Activated naive CD4-positive, alpha-beta T cell treated with anti-CD3 and anti-CD28 coated beads for 36 hours (primary cell): ENCODE results near the gene CEP57L1. TPM values are rescaled to one million over a fixed set of nuclear protein-coding genes. Genes with fewer than 3 reads are reported as not detected.
A peak's percentile ranks its signal among the peaks of the same experiment; 100 is the strongest.
"Not testable (repeated sequence)": the region's sequence is repeated elsewhere in the genome, so short reads cannot be mapped to it uniquely, and the experiment has no call there.

Experiments used
- CTCF ChIA-PET: fragments of 350-600 bp; sonication (Branson Sonifier 250); formaldehyde crosslinking; loops from one replicate; lab custom pipeline; 2021; ENCODE audit warnings: antibody characterized with exemption; lab: Charles Lee
- DNase-seq: peaks from one replicate; pipeline ENCODE4 v3.0.0-alpha.2; 2020
- H3K27ac Mint-ChIP-seq: one replicate; pipeline ENCODE4 v1.8.0; 2021; ENCODE audit warnings: mild to moderate bottlenecking, mixed read lengths
- H3K27me3 Mint-ChIP-seq: one replicate; pipeline ENCODE4 v1.8.0; 2021; ENCODE audit warnings: low read depth, mixed read lengths
- H3K36me3 Mint-ChIP-seq: one replicate; pipeline ENCODE4 v1.8.0; 2021; ENCODE audit warnings: low read depth, mixed read lengths
- H3K4me1 Mint-ChIP-seq: one replicate; pipeline ENCODE4 v1.8.0; 2021; ENCODE audit warnings: low read depth, mixed read lengths
- H3K4me3 Mint-ChIP-seq: one replicate; pipeline ENCODE4 v1.8.0; 2021; ENCODE audit warnings: mild to moderate bottlenecking, moderate library complexity, mixed read lengths
- H3K9me3 Mint-ChIP-seq: one replicate; pipeline ENCODE4 v1.8.0; 2021; ENCODE audit warnings: mixed read lengths
- intact Hi-C: fragments of 100-400 bp; cut with micrococcal nuclease; formaldehyde crosslinking; loops from one replicate; pipeline ENCODE4 v1.15.1; 2023
- total RNA-seq, 2 experiments: library from RNA; stranded (reverse); gene quantifications; one replicate each; pipeline ENCODE4 v1.2.3, GENCODE V29; 2021

CEP57L1 gene
- total RNA-seq, 2 experiments from 2014 or later, result 33.3 to 33.5 TPM

GRCh38 chr6:109093732-109094415, 1.4 kb upstream of the CEP57L1 start:
- DNase-seq, result peak; percentile 11
- H3K9me3 Mint-ChIP-seq, result no peaks in the 10 kb centered on the region
- H3K4me1 Mint-ChIP-seq, result peaks cover 43% of the 10 kb centered on the region
- peak overlapping the region; percentile 84 for H3K4me3 Mint-ChIP-seq
- H3K27me3 Mint-ChIP-seq, result no peaks in the 10 kb centered on the region
- intact Hi-C loops, result loop anchor here (1.0 to 10.0 kb wide), 6 partner anchors 35 to 1086 kb away; partner anchors contain the start of genes CDC40, MICAL1, PPIL6 and SMPD2
- CTCF ChIA-PET, result interaction anchor here (0.6 to 0.8 kb wide), 2 partner anchors 49 to 412 kb away, joined by 3 to 6 read pairs; no protein-coding TSS in a partner anchor
- H3K27ac Mint-ChIP-seq, result peak overlapping the region; percentile 43
- H3K36me3 Mint-ChIP-seq, result peaks cover 2% of the 10 kb centered on the region

GRCh38 chr6:109094416-109095035, 781 bp upstream of the CEP57L1 start, which contains the start of gene SESN1:
TSS of gene SESN1 (minus strand) at chr6:109094846. CDS start at chr6:109094073, 773 bp downstream.
- no peaks in the 10 kb centered on the region for H3K27me3 Mint-ChIP-seq
- DNase-seq, result peak; percentile 90
- peaks cover 6% of the 10 kb centered on the region for H3K36me3 Mint-ChIP-seq
- H3K27ac Mint-ChIP-seq, result peak within 1 kb of the TSS; percentile 95
- H3K9me3 Mint-ChIP-seq, result no peaks in the 10 kb centered on the region
- CTCF ChIA-PET, result interaction anchor here (0.6 kb wide), 1 partner anchor 49 kb away, joined by 3 read pairs; no protein-coding TSS in a partner anchor
- H3K4me1 Mint-ChIP-seq, result peaks cover 43% of the 10 kb centered on the region
- intact Hi-C loops, result loop anchor here (1.0 to 10.0 kb wide), 16 partner anchors 35 to 1723 kb away; partner anchors contain the start of genes AFG1L, AK9, ARMC2 and CD164
- peak within 1 kb of the TSS; percentile 84 for H3K4me3 Mint-ChIP-seq

DNA sequence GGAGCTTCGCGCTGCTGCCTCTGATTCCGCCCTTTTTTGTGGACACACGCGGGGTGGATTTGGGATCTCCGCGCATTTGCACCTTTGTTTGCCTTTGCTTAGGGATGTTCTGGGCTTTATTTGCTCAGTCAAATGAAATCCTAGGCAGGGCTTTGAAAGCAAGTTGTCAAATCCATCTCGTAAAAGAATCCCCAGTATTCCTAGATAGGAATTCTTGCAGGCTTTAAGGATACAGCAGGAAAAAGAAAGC, 453 bp downstream of the CEP57L1 start:
- no peak for DNase-seq
- Mint-ChIP-seq H3K27me3 (no peaks in the 10 kb centered on the region), H3K36me3 (peaks cover 8% of the 10 kb centered on the region), H3K4me3 (peak overlapping the region; percentile 84), H3K27ac (peak overlapping the region; percentile 95), H3K9me3 (no peaks in the 10 kb centered on the region), H3K4me1 (peaks cover 36% of the 10 kb centered on the region)
- CTCF ChIA-PET, result no interaction called here
- intact Hi-C loops, result loop anchor here (1.0 to 10.0 kb wide), 14 partner anchors 87 to 1722 kb away; partner anchors contain the start of genes AFG1L, AK9, ARMC2 and CD164

GRCh38 chr6:109096208-109096607, 901 bp downstream of the CEP57L1 start:
- intact Hi-C loops, result loop anchor here (5.0 to 10.0 kb wide), 3 partner anchors 461 to 1721 kb away; partner anchors contain the start of genes CDK19 and SNX3

DNA sequence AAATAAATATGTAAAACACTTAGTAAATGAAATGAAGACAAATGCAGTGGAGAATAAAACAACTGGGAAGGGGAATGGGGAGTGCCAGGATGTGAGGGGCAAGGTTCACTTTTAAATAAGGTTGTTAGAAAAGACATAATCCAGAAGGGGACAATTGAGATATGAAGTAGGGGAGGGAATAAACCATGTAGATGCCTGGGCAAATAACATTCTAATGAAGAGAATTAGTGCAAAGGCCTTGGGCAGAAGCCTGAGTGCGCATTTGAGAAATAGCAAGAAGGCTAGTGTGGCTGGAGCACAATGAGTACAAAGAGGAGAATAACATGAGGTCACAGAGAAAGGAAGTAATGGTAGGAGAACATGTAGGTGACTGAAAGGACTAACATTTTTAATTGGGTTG, 2.4 kb downstream of the CEP57L1 start:
- H3K27ac Mint-ChIP-seq, result no peak overlapping the region
- no peak overlapping the region for H3K4me3 Mint-ChIP-seq
- no peak for DNase-seq
- H3K9me3 Mint-ChIP-seq, result no peaks in the 10 kb centered on the region
- intact Hi-C loops, result loop anchor here (5.0 to 10.0 kb wide), 3 partner anchors 463 to 1720 kb away; partner anchors contain the start of genes CDK19 and SNX3
- no peaks in the 10 kb centered on the region for H3K27me3 Mint-ChIP-seq
- peaks cover 11% of the 10 kb centered on the region for H3K36me3 Mint-ChIP-seq
- CTCF ChIA-PET, result no interaction called here
- H3K4me1 Mint-ChIP-seq, result peaks cover 22% of the 10 kb centered on the region

More at GRCh38 chr6:109096208-109096607, 901 bp downstream of the CEP57L1 start:
- peak overlapping the region; percentile 84 for H3K4me3 Mint-ChIP-seq
- peaks cover 35% of the 10 kb centered on the region for H3K4me1 Mint-ChIP-seq
- H3K27me3 Mint-ChIP-seq, result no peaks in the 10 kb centered on the region
- CTCF ChIA-PET, result no interaction called here
- H3K27ac Mint-ChIP-seq, result no peak overlapping the region
- peak; percentile 10 for DNase-seq
- no peaks in the 10 kb centered on the region for H3K9me3 Mint-ChIP-seq
- H3K36me3 Mint-ChIP-seq, result peaks cover 8% of the 10 kb centered on the region

GRCh38 chr6:109102762-109103161, 7.5 kb downstream of the CEP57L1 start:
- Mint-ChIP-seq H3K27me3 (no peaks in the 10 kb centered on the region), H3K36me3 (peaks cover 10% of the 10 kb centered on the region), H3K9me3 (no peaks in the 10 kb centered on the region), H3K27ac (no peak overlapping the region), H3K4me3 (no peak overlapping the region), H3K4me1 (peaks cover 3% of the 10 kb centered on the region)
- DNase-seq, result no peak
- CTCF ChIA-PET, result no interaction called here
- intact Hi-C loops, result no loop called here

DNA sequence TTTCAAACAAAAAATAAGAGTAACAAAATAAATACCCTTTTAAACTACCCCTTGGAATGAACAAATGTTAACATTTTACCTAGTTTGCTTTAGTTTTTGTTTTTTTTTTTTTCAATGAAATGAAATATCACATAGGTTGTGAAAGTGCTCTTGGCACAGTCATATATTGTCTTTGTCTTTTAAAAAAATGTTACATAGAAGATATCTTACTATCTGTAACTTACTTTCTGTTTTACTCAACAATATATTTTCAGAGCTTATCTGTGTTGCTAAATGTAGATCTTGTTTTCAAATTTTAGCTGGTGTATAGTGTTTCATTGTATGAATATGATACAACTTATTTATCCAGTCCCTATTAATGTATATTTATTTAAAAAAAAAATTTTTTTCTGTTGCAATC, 8.6 kb downstream of the CEP57L1 start:
- no peak for DNase-seq
- CTCF ChIA-PET, result no interaction called here
- H3K4me1 Mint-ChIP-seq, result peaks cover 2% of the 10 kb centered on the region
- no peaks in the 10 kb centered on the region for H3K27me3 Mint-ChIP-seq
- no peak overlapping the region for H3K4me3 Mint-ChIP-seq
- peaks cover 9% of the 10 kb centered on the region for H3K36me3 Mint-ChIP-seq
- H3K27ac Mint-ChIP-seq, result no peak overlapping the region
- H3K9me3 Mint-ChIP-seq, result no peaks in the 10 kb centered on the region
- intact Hi-C loops, result no loop called here

DNA sequence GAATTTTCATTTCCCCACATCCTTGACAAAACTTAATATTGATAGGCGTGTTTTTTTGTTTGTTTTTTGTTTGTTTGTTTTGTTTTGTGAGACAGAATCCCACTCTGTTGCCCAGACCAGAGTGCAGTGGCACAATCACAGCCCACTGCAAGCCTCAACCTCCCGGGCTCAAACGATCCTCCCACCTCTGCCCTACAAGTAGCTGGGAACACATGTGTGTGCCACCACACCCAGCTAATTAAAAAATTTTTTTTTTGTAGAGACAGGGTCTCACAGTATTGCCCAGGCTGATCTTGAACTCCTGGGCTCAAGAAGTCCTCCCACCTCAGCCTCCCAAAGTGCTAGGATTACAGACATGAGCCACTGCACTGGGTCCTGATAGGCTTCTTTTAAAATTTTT, 9.2 kb downstream of the CEP57L1 start:
- H3K4me3 Mint-ChIP-seq, result no peak overlapping the region
- no peak for DNase-seq
- intact Hi-C loops, result no loop called here

GRCh38 chr6:109105681-109106080, 10.4 kb downstream of the CEP57L1 start:
- no peak overlapping the region for H3K4me3 Mint-ChIP-seq

More for the DNA sequence above, 9.2 kb downstream of the CEP57L1 start:
- Mint-ChIP-seq H3K36me3 (peaks cover 6% of the 10 kb centered on the region), H3K9me3 (no peaks in the 10 kb centered on the region), H3K27ac (no peak overlapping the region), H3K4me1 (peaks cover 2% of the 10 kb centered on the region), H3K27me3 (no peaks in the 10 kb centered on the region)
- CTCF ChIA-PET, result no interaction called here

DNA sequence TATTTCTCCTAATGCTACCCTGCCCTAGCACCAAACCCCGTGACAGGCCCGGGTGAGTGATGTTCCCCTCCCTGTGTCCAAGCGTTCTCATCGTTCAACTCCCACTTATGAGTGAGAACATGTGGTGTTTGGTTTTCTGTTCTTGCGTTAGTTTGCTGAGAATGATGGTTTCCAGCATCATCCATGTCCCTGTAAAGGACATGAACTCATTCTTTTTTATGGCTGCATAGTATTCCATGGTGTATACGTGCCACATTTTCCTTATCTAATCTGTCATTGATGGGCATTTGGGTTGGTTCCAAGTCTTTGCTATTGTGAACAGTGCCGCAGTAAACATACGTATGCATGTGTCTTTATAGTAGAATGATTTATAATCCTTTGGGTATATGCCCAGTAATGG, 14.4 kb downstream of the CEP57L1 start:
- H3K27ac Mint-ChIP-seq, H3K9me3 Mint-ChIP-seq, H3K27me3 Mint-ChIP-seq, H3K36me3 Mint-ChIP-seq, H3K4me1 Mint-ChIP-seq, H3K4me3 Mint-ChIP-seq, CTCF ChIA-PET, DNase-seq, intact Hi-C loops: not testable (repeated sequence)

More at GRCh38 chr6:109105681-109106080, 10.4 kb downstream of the CEP57L1 start:
- Mint-ChIP-seq H3K9me3 (no peaks in the 10 kb centered on the region), H3K4me1 (peaks cover 2% of the 10 kb centered on the region), H3K36me3 (peaks cover 12% of the 10 kb centered on the region), H3K27ac (no peak overlapping the region), H3K27me3 (no peaks in the 10 kb centered on the region)
- CTCF ChIA-PET, result no interaction called here
- intact Hi-C loops, result no loop called here
- DNase-seq, result no peak

DNA sequence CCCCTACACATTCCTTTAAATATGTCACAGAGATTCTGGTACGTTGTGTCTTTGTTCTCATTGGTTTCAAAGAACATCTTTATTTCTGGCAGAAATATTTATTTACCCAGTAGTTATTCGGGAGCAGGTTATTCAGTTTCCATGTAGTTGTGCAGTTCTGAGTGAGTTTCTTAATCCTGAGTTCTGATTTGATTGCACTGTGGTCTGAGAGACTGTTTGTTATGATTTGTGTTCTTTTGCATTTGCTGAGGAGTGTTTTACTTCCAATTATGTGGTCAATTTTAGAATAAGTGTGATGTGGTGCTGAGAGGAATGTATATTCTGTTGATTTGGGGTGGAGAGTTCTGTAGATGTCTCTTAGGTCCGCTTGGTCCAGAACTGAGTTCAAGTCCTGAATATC, 17.4 kb downstream of the CEP57L1 start:
- H3K27me3 Mint-ChIP-seq, intact Hi-C loops, H3K36me3 Mint-ChIP-seq, DNase-seq, H3K27ac Mint-ChIP-seq, CTCF ChIA-PET, H3K9me3 Mint-ChIP-seq, H3K4me1 Mint-ChIP-seq, H3K4me3 Mint-ChIP-seq: not testable (repeated sequence)

DNA sequence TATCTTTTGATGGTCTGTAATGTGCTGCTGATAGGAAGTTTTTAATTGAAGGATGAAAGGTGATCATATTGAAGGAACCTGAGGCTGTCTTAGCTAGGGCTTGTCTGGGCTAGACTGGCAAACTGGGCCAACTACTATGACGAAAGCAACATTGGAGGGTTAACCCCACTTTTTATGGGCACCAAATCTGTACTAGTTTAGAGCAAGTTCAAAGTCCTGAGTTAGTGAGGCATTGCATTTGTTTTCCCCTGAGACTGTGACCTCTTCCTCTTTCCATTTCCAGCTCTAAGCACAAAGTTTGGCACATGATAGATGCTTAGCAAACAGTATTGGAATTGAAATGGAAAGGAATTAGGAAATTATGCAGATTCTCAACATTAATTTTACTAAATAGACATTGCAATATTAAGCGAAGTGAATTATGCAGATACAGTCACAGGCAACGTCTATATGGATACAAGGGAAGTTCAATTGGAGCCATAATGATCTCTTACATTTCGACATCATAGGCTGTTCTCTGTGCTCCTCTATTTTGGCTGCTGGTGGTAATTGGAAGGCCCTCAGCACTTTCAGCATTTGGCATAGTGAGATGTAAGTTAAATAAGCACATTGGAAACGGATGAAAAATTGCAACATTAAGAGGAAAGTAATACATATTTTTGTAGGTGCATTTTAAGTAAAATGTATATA, 22.2 kb downstream of the CEP57L1 start:
- Mint-ChIP-seq H3K4me1 (peaks cover 15% of the 10 kb centered on the region), H3K27ac (no peak overlapping the region), H3K9me3 (no peaks in the 10 kb centered on the region), H3K27me3 (no peaks in the 10 kb centered on the region), H3K36me3 (no peaks in the 10 kb centered on the region), H3K4me3 (no peak overlapping the region)
- no peak for DNase-seq
- CTCF ChIA-PET, result no interaction called here
- intact Hi-C loops, result no loop called here
